Kasumi-1 (cell line): Measurements from ENCODE around the gene RETREG2.

Experiments used
- DNase-seq, 2 experiments: peaks; one replicate each; lab custom pipeline; 2025; lab: John Stamatoyannopoulos, UW

The RETREG2 gene

DNA sequence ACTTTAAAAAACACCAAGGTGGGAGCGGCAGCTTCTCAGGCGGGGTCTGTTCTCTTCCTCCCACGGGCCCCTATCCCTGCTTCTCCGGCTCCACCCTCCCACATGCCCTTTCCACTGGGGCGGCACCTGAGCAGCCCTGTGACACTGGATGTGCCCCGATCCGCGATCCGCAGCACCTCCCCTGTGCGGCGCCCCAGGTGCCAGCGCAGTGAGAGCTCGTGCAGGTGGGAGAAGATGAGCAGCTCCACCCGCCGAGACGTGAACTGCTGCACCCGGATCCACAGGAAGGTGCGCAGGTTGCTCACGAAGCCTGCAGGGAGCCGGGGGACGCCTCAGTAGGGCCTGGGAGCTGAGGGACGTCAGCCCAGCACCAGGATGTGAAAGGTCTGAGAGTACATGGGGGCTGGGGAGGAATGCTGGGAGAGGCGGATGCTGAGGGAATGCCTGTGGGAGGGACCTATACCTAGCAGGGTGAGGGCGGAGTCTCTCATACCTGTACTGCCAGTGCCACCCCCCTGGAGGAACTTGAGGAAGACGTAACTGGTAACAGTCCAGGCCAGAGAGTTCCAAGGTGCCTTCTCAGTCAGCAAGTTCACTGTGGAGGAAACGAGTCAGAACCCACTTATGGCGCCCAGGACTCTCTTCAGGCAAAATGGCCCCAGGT, 37.9 kb downstream of the RETREG2 start:
- DNase-seq = no peak

DNA sequence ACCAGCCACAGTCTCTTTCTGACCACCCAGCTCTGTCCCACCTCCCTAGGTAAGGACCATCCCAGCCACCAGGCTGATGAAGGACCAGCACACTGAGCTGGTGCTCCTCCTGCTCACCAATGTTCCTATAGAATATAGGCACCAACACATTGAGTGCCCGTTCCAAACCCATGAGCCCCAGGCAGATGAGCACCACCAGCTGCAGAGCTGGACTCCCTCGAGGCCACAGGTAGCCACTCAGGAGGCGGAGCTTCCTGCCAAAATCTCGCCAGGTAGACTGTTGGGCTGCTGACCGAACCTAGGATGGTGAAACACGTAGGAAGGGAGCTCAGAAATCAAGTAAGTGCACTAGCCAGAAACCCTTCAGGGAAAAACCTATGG, 38.5 kb downstream of the RETREG2 start:
- DNase-seq = no peak

DNA sequence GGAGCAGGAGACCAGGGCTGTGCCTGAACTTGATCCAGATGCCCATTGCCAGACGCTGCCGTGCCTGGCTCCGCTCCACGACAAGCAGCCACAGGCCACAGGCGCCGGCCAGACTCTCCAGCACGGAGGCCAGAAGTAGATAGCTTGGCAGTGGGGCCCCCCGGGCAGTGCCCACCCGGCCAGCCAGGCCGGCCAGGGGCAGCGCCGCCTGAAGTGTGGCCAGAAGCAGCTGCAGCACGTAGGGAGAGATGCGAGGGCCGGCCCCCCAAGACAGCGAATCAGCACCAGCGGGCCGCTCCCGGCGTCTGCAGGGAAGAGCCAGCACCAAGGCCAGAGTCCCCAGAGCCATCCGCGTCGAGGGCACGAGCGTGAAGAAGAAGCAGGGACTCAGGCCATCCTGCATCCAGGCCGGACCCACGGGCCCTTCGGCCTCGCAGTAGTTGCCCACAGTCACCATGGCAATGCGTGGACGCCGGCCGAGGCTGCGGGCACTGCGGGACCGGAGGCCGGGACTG, 40.2 kb downstream of the RETREG2 start:
- no peak for DNase-seq

DNA sequence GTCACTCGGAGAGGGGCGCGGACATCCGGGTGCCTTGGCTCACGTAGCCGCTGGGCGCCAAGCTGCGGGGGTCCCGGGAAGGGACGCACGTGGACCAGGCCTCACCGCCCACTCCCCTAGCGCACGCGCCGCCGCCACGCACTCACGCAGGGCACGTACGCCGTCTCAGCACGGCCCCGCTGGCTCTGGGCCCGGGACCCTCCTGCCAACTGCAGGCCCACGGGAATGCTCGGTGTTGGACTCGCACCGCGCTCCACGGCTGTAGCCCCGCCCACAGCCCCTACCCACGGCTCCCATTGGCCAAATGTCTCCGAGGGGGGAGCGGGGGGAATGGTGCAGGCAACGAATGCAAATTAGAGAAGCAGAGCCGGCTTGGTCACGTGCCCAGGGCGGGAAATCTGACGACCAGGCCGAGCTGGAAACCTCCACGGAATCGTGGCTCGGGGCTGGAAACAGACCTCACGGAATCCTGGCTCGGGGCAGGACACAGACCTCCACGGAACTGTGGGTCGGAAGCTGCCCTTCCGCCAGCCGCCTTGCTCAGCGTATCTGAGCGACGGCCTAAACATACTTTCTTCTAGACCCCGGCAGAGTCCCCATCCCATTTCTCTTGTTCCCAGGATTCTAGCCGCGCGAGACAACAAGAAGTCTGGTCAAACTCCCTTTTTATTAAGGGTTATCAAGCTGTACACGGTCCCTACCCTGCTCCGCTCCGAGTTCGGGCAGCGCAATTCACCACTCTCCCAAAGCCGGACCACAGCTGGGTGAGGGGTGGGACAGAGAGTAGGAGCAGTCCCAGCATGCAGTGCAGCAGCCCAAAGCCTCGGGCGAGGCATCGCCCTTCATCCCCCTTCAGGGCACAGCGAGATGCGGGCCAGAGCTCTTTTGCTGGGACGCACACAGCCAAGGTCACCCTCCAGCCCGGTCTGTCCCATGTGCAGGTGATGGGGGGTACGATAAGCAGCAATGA, 40.9 kb downstream of the RETREG2 start, which contains the start of gene ABCB6:
TSS of gene ABCB6 (minus strand) at position 227 of the 970 bp plus-strand sequence. CDS start 285 bp downstream, outside the sequence.
- no peak for DNase-seq

DNA sequence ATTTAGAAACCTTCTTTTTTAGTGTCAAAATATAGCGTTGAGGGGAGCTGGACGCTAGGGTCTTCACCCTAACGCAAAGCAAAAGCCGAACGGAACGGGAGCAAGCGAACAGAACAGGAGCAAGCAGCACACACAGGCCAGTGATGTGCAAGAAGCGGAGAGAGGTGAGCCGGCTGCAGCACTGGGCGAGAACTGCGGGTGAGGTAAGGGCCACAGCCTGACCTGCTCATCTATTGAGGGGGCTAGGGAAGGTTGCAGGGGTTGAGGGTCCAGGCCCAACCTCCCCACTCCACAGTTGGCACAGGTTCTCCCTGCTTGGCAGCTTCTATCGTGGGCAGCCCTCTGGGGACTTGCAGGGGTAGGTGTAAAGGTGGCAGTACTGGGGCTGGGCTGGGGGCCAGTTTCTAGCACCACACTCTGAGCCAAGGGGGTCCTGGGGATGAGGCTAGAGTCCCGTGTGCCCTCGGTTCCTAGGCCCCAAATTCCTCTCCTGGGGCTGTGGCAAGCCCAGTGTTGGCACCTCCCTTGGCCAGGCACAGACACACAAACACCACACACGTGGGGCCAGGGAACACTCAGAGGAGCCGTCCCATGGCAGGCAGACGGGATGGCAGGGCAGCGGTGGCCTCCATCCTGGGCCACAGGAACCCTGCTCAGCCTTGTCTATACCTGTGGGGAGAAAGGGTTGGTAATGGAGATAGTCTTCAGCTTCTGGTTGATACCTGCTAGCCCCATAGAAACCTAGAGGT, 41.9 kb downstream of the RETREG2 start:
- no peak for DNase-seq

DNA sequence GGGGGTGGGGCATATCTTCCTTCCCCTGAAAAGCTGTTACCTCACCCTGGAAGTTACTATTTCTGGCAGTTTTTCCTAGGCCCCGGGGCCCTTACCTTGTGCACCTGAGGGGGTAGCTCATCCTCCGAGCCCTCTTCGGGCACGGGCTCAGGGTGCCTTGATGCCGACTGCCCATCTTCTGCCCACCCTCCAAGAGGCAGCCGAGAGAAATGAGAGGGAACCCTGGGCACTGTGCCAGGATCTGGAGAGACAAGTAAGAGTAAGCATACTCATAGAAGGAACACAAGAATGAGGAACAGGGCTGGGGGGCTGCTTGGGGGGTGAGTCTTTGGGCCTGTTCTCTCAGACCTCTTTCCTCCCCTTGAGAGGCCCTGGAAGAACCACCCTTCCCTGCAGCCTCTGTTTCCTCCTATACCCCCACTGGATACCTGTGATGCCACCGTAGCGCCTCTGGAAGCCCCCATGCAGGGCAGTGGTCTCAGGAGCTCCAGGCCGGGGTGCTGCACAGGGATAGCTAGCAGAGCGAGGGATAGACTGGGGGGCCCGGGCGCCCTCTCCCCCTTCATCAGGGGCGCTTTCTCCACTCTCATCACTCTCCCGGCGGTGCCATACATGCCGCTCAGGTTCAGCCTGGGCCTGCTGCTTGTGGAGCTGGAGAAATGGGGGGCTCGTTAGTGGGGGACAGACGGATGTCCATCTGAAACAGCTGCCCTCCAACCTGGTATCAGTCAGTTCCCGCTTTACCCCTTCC, 42.8 kb downstream of the RETREG2 start:
- DNase-seq = peak in 1 of 2 experiments; percentile 0

DNA sequence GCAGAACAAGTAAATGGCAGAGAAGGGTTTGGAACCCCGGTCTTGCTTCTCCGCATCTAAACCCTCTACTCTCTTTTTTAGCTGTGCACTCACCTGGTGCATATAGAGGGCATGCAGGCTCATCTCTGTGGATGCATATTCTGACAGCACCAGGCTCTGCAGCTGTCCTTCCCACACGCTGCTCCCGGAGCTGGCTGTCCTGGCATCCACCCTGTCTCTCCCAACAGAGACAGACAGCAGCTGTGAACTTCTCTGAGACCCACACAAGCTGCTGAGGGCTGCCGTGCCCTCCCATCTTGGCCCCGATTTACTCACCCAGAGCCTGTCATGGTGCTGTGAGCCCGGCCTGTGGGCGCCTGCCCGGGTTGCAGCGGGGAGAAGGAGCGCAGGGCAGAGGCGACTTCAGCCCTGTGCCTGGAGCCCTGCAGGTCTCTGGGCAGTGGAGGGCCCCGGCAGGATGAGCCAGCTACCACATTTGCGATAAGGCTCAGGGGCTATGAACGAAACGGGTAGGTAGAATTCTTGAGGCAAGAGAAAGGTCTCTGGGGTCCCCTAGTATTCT, 44.0 kb downstream of the RETREG2 start:
- no peak for DNase-seq

DNA sequence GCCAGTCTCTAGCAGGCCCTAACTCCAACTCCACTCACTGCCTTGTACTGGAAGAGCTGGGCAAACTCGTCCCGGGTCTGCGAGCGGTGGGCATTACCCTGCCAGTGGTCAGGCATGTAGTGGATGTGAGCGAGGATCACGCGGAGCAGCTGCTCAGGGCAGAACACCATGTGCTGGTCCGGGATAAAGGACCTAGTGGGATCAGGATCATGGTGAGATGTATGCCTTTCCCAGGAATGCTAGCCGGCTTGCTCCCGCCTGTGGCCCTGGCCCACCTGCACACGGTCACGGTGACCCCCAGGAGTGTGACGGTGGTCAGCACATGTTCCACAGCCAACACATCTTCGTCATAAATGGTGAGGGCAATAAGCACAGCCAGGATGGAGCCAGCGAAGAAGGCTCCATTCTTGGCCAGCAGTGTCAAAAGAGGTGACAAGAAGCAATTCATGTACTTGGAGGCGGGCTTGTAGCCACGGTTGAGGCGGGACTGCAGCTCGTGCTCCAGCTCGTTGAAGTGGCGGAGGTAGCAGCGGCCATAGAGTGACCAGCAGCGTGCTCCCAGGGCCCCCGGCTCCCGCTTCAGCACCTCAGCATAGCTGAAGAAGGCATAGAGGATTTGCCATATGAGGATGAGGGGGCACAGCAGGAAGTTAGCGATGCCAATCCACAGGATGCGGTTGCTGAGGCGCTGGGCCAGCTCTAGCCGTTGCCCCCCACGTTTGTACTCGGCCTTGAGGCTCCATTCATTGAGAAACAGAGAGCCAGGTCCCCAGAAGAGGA, 45.9 kb downstream of the RETREG2 start:
- no peak for DNase-seq

DNA sequence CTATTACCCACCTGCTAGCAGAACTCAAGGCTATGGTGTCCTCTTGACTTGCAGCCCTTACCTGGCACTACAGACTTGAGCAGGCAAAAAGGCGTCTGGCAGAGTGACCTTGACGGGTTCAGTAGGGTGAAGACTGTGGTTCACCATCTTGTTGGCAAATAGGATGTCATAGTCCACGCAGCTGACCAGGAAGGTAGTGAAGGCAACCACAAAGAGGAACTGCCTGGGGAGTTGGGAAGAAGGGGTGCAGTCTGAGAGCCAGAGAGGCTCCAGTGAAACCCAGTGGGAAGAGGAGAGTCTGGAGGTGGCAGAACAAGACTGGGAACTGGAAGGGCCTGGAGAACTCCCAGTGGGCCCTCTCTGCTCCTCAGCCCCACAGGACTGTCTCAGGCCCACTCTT, 47.3 kb downstream of the RETREG2 start:
- DNase-seq = no peak

DNA sequence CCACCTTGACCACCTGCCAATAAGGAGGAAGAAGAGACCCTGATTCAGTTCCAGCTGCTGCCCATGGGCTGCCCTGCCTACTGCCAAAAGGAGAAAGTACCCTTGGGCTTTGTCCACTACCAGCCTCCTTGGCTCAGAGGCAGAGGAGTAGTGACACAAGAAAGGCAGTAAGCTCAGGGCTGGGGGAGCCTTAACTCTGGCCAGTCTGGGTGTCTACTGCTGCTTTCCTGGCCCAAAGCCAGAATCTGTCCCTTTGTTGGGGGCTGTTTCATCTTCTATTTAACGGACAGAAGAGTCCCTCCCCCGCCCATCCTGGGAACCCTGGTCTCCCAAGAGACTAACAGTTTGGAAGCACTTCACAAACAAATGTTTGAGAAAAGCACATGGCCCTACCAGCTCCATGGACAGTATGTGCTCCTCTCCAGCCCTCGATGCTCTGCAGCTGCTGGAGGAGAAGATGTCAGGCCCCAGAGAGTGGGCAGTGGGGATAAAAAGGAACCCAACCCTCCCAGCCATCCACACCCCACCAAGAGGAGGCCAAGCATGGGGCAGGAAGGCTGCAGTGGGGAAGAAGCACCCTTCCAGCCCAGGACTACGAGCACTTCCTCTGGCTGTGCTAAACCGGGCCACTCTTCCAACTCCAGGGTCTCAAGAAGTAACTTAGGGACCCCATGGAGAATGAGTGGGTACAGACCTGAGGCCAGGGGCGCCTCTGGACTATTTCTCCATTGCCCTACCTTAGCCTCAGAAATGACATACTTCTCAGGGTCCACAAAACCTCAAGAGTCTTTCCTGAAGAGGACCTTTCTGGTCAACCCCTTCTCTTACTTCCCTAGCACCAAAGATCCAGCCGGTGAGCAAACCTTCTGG, 50.2 kb downstream of the RETREG2 start:
- peak in 1 of 2 experiments; percentile 4 for DNase-seq

DNA sequence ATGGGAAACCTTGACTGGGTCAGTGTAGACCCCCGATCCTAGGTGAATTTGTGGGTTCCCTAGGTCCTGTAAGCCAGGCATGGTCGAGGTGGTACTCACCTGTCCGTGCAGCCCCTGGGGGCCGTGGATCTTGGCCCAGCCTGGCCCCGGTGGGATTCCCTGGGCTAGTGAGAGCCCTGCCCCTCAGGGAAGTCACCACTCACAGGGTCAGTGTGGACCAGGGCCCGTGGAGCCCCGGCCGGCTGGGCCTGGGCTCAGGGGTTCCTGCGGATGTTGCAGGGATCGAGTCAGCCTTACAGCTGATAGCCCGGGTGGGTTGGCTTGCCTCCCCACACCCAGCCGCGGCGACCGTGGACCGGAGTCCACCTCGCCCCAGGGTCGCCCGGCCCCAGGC, 50.8 kb downstream of the RETREG2 start:
- no peak for DNase-seq

DNA sequence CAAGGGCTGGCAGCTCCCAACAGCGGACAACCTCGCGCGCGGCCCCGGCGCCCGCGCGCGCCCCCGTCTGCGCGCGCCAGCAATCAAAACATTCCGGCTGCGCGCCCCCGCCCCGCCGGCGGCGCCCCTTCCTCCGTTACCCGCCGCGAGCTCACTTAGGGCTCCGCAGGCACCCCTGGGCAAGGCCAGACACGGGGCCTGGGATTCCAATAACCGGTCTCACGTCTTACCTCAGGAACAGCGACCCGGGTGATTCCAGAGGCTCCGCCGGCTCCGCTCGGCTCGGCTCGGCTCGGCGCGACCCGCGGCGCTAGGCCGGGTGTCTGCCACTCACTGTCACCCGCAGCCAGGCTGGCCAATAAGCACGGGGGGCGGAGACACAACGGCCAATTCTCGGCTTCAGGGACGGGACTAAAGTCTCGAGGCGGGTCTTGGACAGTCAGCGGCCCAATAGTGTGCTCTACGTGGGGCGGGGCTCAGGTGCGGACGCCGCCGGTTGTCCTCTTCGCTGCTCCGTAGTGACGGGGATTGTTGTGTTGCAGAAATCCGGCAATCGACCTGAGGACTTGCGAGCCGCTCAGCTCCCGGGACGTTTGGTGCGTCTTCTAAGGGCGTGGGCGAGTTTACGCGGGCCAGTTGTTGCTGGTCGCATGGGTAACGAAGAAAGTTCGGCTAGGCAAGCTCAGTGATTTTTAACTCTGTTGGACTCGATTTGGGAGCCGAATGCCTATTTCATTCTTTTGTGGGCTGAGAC, 51.4 kb downstream of the RETREG2 start, which contains the start of the genes ANKZF1 and ATG9A:
TSS of gene ANKZF1 (plus strand) at position 502 of the 754 bp plus-strand sequence. CDS start 452 bp downstream, outside the sequence.
TSS of gene ATG9A (minus strand) at position 332 of the 754 bp plus-strand sequence. CDS start 1,612 bp downstream, outside the sequence.
- DNase-seq = peak; percentile 87 to 90

DNA sequence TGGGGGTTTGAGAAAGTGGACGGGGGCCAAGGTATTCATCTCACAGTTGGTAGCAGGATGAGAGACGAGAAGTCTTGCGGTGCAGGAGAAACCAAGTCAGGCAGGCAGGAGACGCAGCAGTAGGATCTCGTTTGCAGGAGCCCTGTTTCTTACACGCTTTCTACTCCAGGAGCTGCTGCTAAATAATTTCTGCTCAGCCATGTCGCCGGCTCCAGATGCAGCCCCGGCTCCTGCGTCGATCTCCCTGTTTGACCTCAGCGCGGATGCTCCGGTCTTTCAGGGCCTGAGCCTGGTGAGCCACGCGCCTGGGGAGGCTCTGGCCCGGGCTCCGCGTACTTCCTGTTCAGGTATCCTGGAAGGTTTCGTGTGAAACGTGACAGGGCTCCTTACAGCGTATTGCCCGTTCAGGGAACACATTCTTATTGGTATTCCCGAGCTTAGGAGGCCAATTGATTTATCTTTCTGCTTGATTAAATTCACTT, 52.0 kb downstream of the RETREG2 start:
- peak; percentile 18 to 32 for DNase-seq

DNA sequence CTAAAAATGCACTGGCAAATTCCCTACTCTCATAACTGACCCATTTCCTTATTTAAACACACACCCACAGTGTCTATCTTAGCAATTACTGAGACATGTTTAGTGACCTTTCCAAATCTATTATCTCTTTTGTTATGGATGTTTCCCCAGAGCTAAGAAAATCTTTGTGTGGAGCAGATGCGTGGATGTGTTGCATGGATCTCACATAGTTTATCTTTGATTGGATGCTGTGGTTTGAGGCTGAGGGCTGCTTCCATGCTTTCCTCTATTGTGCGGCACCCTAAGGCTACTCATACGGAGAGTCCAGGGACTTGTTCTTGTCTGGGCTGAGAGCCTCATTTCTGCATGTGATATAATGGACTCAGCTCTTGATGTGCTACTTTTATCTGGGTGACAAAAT, 56.3 kb downstream of the RETREG2 start:
- DNase-seq = no peak
